K562 (cell line): Measurements from ENCODE around the gene PRRT1. TPM values are rescaled to one million over a fixed set of nuclear protein-coding genes. Genes with fewer than 3 reads are reported as not detected.

ENCODE experiments used
- ARID3B ChIP-seq: fragments of 250-450 bp; sonication (Bioruptor Pico); IDR thresholded peaks from 2 replicates; pipeline ENCODE4 v1.4.0; 2020; ENCODE audit warnings: borderline replicate concordance
- ATF6 ChIP-seq: sonication (generic); formaldehyde crosslinking; IDR thresholded peaks from 2 replicates; pipeline ENCODE4 v1.4.0; 2020; ENCODE audit warnings: mild to moderate bottlenecking, missing genetic modification reagents
- CAMTA2 ChIP-seq: fragments of 250-450 bp; sonication (Bioruptor Pico); conservative IDR thresholded peaks from 2 replicates; pipeline ENCODE4 v1.5.1; 2022
- EP300 ChIP-seq: IDR thresholded peaks from 2 replicates; pipeline ENCODE4 v1.6.1; 2012; ENCODE audit warnings: low read length, improper control_type of control experiment
- ETV5 ChIP-seq: sonication (generic); formaldehyde crosslinking; IDR thresholded peaks from 2 replicates; pipeline ENCODE4 v1.4.0; 2020; ENCODE audit warnings: low read depth, mild to moderate bottlenecking, missing genetic modification reagents
- HMGN3 ChIP-seq: IDR thresholded peaks from 2 replicates; pipeline ENCODE4 v1.6.1; 2011; ENCODE audit warnings: borderline replicate concordance, low read depth, mild to moderate bottlenecking, mixed read lengths, low read length; ENCODE audit not compliant: insufficient read length; ENCODE audit errors: extremely low read depth
- HSF4 ChIP-seq: fragments of 250-450 bp; sonication (Bioruptor Pico); IDR thresholded peaks from 2 replicates; pipeline ENCODE4 v2.1.2; 2022; ENCODE audit warnings: mild to moderate bottlenecking, moderate library complexity, borderline replicate concordance
- IRF1 ChIP-seq: sonication (generic); formaldehyde crosslinking; IDR thresholded peaks from 2 replicates; pipeline ENCODE4 v1.8.0; 2022; ENCODE audit warnings: missing genetic modification reagents, mild to moderate bottlenecking, borderline replicate concordance
- KDM4B ChIP-seq, 2 experiments: fragments of 450-650 bp in 1 of 2; sonication (generic) in 1 of 2; IDR thresholded peaks; 2 replicates each; pipeline ENCODE4 v1.6.1; 2016 to 2017; ENCODE audit warnings: borderline replicate concordance in 2 of 2, antibody characterized with exemption in 1 of 2, low read depth in 1 of 2, mild to moderate bottlenecking in 1 of 2
- LCOR ChIP-seq: sonication (generic); formaldehyde crosslinking; IDR thresholded peaks from 2 replicates; pipeline ENCODE4 v1.8.0; 2022; ENCODE audit warnings: mild to moderate bottlenecking, missing genetic modification reagents
- MAX ChIP-seq: sonication (generic); formaldehyde crosslinking; IDR thresholded peaks from 2 replicates; pipeline ENCODE4 v1.9.0; 2022; ENCODE audit warnings: mild to moderate bottlenecking, missing genetic modification reagents
- MTA2 ChIP-seq: fragments of 450-650 bp; IDR thresholded peaks from 2 replicates; pipeline ENCODE4 v1.6.1; 2016; ENCODE audit warnings: low read depth
- MTF1 ChIP-seq: fragments of 250-450 bp; sonication (Bioruptor Pico); IDR thresholded peaks from 2 replicates; pipeline ENCODE4 v1.9.0; 2021; ENCODE audit warnings: moderate library complexity, mild to moderate bottlenecking, inconsistent platforms, borderline replicate concordance
- PTTG1 ChIP-seq: fragments of 450-650 bp; IDR thresholded peaks from 2 replicates; pipeline ENCODE4 v1.6.1; 2016; ENCODE audit warnings: low read depth, mild to moderate bottlenecking, missing genetic modification characterization, missing compliant biosample characterization
- RFX1 ChIP-seq: fragments of 450-650 bp; IDR thresholded peaks from 2 replicates; pipeline ENCODE4 v1.6.1; 2016; ENCODE audit warnings: mild to moderate bottlenecking, moderate library complexity
- SLC30A9 ChIP-seq: fragments of 250-450 bp; sonication (Bioruptor Pico); IDR thresholded peaks from 2 replicates; pipeline ENCODE4 v1.8.0; 2022; ENCODE audit warnings: mild to moderate bottlenecking, moderate library complexity
- SMAD2 ChIP-seq: fragments of 150-350 bp; IDR thresholded peaks from 2 replicates; pipeline ENCODE4 v1.6.1; 2014; ENCODE audit warnings: low read depth, mild to moderate bottlenecking, low read length
- SP2 ChIP-seq: IDR thresholded peaks from 2 replicates; pipeline ENCODE4 v1.6.1; 2011; ENCODE audit warnings: mild to moderate bottlenecking, low read depth, low read length, moderate library complexity; ENCODE audit not compliant: poor library complexity, severe bottlenecking; ENCODE audit errors: extremely low read depth
- TAF15 ChIP-seq: fragments of 200-400 bp; formaldehyde crosslinking; IDR thresholded peaks from 2 replicates; pipeline ENCODE4 v1.6.1; 2017; ENCODE audit warnings: mild to moderate bottlenecking, low read depth, low read length, moderate library complexity
- ZNF165 ChIP-seq: fragments of 250-450 bp; sonication (Bioruptor Pico); IDR thresholded peaks from 2 replicates; pipeline ENCODE4 v1.4.0; 2020; ENCODE audit warnings: borderline replicate concordance
- ZNF444 ChIP-seq: fragments of 250-450 bp; sonication (Bioruptor Pico); IDR thresholded peaks from 2 replicates; pipeline ENCODE4 v1.4.0; 2020; ENCODE audit warnings: mild to moderate bottlenecking, moderate library complexity
- ZNF511 ChIP-seq: sonication (generic); formaldehyde crosslinking; IDR thresholded peaks from 2 replicates; pipeline ENCODE4 v1.8.0; 2022; ENCODE audit warnings: mild to moderate bottlenecking, missing genetic modification reagents
- polyA plus RNA-seq, 8 experiments: library from polyadenylated mRNA; depleted of rRNA in 4 of 8; stranded (reverse) in 5 of 8; unstranded in 3 of 8; fragments of >200 nt; fragmentation: Nextera tagmentation in 2 of 8; fragmentation: Illumina TruSeq in 1 of 8; extraction: Ambion mirVana in 2 of 8; extraction: Trizol in 1 of 8; gene quantifications; 2 replicates each; pipeline versions ENCODE4 v1.2.1 to v1.2.3, GENCODE V29; 2011 to 2014; ENCODE audit warnings: inconsistent platforms in 1 of 8, missing spikeins in 1 of 8
- total RNA-seq, 7 experiments: library from RNA; depleted of rRNA in 6 of 7; stranded (reverse); fragments of >200 nt in 6 of 7; fragmentation: Illumina TruSeq in 2 of 7; extraction: Trizol in 2 of 7; gene quantifications; 2 replicates each; pipeline versions ENCODE4 v1.2.1 to v1.2.3, GENCODE V29; 2011 to 2021; ENCODE audit warnings: low replicate concordance in 1 of 7

PRRT1 gene
- total and polyA plus RNA-seq, 9 of the 15 experiments (the other 6 are each of a cell fraction or from before 2014, with no cell fraction given): 0.14 to 3.5 (median 0.41) TPM

- TF ChIP-seq MTF1 (CRISPR knock-in tag) (no peak), EP300 (no peak), RFX1 (no peak), ETV5 (no peak), HMGN3 (peak; percentile 55), IRF1 (CRISPR knock-in tag) (no peak), ARID3B (CRISPR knock-in tag) (no peak), ZNF165 (CRISPR knock-in tag) (0 out of 2 replicates have a peak, but pooled peaks have one; percentile 19), MTA2 (no peak), SMAD2 (no peak), ATF6 (CRISPR knock-in tag) (no peak), SP2 (no peak), PTTG1 (tag) (no peak), CAMTA2 (0 out of 2 replicates have a peak, but pooled peaks have one; percentile 17), TAF15 (0 out of 2 replicates have a peak, but pooled peaks have one; percentile 23), ZNF511 (0 out of 2 replicates have a peak, but pooled peaks have one; percentile 44), SLC30A9 (CRISPR knock-in tag) (no peak), HSF4 (CRISPR knock-in tag) (no peak), KDM4B (IDR thresholded peaks at IDR 0.05; ENCODE audit: borderline replicate concordance in 2 of 2, low read depth in 1 of 2) (no peak), LCOR (CRISPR knock-in tag) (0 out of 2 replicates have a peak, but pooled peaks have one; percentile 3), MAX (CRISPR knock-in tag) (peak; percentile 80), ZNF444 (no peak)
These were observed 15.5 kb upstream of the PRRT1 start (continued) for GRCh38 chr6:32167154-32167760.
